Limb (tissue), 2 donors: ENCODE results near the gene GFOD1.
"Not testable (repeated sequence)": the region's sequence is repeated elsewhere in the genome, so short reads cannot be mapped to it uniquely, and the experiment has no call there.

Experiments
- DNase-seq, 2 donors: peaks; one replicate each; pipeline ENCODE4 v3.0.0-alpha.2; 2016; ENCODE audit errors: extremely low spot score in 2 of 2

GFOD1 gene

GRCh38 chr6:13445005-13445743 is 42.2 kb downstream of the GFOD1 start:
- DNase-seq, result peak in 1 of 2 donors; percentile 73

GRCh38 chr6:13444604-13445003 is 42.8 kb downstream of the GFOD1 start:
- no peak for DNase-seq

DNA sequence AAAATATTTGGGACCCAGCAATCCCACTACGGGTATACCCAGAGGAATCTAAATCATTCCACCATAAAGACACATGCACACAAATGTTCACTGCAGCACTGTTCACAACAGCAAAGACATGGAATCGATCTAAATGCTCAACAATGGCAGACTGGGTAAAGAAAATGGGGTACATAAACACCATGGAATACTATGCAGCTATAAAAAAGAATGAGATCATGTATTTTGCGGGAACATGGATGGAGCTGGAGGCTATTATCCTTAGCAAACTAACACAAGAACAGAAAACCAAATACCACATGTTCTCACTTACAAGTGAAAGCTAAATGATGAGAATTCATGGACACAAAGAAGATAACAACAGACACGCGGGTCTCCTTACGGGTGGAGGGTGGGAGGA is 43.4 kb downstream of the GFOD1 start:
- not testable (repeated sequence) for DNase-seq

- no peak for DNase-seq
These were observed 45.6 kb downstream of the GFOD1 start for GRCh38 chr6:13441778-13442177.

- DNase-seq, result no peak
These were observed 47.8 kb downstream of the GFOD1 start for GRCh38 chr6:13439644-13440043.

DNA sequence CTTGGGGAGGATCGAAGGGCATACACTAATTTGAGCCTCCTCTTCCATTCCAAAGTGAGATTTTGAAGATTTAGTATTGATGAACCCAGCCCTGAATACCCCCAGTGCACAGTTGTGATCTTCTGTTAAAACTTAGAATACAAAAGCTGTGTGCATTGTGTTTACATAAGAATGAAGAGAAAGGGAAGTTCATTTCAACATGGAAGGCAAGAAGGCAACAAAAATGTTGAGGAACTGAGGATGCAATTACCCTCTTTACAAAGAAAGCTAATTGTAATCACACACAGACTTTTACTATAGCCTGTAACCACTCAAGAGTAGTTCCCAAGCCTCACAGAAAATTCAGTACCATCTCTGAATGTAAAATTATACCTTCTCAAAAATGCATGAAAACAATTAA is 49.3 kb downstream of the GFOD1 start:
- no peak for DNase-seq

- no peak for DNase-seq
These were observed 50.0 kb downstream of the GFOD1 start for GRCh38 chr6:13437218-13437996.

DNA sequence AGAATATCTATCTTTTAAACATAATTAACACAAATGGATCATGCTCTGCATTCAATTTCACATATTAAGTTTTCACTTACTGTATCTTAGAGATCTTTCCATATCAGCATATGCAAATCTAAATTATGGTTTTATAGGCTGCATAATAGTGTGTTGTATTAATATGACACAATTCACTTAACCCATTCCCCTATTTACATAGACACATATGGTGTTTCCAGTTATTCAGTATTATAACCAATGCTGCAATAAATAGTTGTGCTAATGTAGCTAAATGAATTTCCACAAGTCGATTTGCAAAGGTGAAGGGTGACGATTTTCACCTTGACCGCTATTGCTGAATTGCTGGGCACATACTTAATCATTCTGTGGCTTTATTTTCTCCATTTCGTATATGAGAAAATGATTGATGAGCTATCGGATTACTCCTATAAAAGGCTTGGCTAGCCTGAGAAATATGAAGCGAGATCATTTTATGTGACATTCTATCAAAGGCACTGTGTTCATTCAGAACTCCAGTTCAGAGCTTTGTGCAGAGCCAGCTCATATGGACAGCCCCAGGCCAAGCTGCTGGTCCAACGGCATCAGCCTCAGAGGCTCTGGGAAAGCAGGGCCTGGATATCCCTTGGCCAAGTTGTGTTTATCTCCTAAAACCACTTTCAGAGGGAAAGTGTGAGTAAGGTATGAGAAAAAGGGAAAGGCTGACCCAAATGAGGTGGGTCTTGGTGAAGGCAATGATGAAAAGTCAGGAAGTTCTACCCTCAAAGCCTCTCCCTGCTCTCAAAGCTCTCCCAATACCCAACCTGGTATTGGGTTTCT is 50.8 kb downstream of the GFOD1 start:
- DNase-seq, result no peak

DNA sequence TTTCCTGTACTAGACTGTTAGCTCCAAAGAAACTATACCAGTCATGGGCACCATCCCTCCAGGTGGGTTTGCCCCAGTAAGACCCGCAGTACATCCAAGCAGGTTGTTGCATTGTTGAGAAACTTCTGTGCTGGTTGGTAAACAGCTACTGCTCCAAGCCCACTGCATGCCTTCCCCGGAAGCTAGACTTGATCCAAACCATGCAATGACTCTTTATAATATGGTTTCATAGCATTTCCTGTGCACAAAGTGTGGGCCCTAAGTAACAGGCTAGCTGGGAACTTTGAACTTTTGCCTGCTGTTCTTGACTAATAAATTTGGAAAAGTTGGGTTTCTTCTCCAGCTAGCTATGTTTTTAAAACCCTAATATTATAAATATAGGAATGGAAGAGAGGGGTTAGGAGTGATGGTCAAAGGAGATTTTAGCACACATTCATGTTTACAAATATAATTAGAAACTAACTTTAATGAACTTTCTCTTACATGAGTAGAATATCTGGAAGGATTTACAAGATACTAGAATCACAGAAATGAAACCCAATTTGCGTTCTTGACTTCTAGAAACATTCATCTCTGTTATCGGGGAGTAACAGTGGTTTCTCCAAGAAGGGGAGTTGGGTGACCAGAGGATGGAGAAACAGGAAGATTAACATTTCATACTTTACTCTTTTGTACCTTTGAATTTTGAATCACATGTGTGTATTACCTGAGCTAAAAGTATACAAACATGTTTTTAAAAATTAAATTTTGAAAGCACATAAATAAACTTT is 51.7 kb downstream of the GFOD1 start:
- DNase-seq, result no peak

DNA sequence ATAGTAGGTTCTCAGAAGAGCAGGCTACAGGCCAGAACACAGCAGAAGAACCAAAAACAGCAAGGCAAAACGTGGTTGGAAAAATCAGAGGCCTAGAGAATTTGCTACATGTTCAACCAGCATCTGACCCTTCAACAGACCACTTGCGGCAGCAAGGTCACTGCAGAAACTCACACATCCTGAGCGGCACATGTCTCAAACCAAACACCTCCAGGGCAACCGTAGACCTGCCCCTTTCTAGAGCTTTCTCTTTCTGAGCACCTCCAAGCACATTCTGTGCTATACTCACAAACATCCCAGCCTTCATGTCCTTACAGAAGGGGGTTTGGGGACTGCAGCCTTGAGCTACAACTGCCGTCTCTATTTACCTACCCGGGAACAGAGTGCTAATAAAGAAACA is 52.6 kb downstream of the GFOD1 start:
- DNase-seq, result no peak

- not testable (repeated sequence) for DNase-seq
These were observed 53.1 kb downstream of the GFOD1 start for GRCh38 chr6:13434135-13434775.

- no peak for DNase-seq
These were observed 53.7 kb downstream of the GFOD1 start for GRCh38 chr6:13433709-13434121.

- no peak for DNase-seq
These were observed 54.7 kb downstream of the GFOD1 start for GRCh38 chr6:13432526-13433184.

DNA sequence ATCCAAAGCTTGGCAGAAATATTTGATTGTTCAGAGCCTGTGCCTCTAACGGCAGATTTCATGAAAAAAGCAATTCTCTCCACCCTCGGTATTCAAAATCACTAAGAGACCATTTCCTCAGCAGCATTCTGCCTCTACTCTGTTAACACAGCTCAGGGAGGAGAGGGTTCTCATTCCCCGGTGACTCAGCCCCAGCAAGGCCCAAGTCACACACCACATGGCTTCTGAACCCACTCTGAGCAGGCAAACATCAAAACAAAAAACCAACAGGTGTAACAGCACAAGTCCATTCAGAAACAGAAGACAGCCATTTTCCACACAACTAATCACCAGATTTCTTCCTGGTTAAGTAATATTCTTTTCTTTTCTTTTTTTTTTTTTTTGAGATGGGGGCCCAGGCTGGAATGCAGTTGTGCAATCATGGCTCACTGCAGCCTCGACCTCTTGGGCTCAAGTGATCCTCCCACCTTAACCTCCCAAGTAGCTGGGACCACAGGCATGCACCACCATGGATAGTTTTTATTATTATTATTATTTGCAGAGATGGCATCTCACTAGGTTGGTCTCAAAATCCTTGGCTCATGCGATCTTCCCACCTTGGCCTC is 55.4 kb downstream of the GFOD1 start:
- no peak for DNase-seq

DNA sequence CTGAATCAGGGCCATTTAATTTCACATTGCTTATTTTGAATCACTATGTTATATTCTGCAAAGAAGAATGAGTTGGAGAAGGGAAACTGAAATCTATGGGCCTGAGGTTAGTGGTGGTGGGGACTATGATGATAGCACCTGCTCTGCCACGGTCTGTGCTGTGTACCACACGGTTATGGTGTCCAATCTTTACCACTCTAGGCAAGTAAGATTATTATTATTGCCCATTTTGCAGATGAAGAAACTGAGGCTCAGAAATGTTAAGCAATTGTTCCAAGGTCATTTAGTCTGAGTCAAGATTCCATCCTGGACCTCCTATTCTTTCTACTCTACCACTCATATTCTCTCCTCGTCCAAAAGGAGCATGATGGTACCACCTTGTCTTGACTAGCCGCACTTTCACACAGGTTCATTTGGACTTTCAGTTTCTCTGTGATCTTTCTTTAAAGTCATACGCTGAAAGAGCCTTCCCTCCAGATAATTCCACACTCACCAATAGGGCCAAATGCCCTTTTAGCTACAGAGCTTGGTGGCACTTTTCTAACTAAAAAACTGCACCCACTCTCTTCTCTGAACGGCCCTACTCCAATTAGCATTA is 56.2 kb downstream of the GFOD1 start:
- DNase-seq, result no peak

GRCh38 chr6:13429406-13429753 is 58.0 kb downstream of the GFOD1 start:
- no peak for DNase-seq

DNA sequence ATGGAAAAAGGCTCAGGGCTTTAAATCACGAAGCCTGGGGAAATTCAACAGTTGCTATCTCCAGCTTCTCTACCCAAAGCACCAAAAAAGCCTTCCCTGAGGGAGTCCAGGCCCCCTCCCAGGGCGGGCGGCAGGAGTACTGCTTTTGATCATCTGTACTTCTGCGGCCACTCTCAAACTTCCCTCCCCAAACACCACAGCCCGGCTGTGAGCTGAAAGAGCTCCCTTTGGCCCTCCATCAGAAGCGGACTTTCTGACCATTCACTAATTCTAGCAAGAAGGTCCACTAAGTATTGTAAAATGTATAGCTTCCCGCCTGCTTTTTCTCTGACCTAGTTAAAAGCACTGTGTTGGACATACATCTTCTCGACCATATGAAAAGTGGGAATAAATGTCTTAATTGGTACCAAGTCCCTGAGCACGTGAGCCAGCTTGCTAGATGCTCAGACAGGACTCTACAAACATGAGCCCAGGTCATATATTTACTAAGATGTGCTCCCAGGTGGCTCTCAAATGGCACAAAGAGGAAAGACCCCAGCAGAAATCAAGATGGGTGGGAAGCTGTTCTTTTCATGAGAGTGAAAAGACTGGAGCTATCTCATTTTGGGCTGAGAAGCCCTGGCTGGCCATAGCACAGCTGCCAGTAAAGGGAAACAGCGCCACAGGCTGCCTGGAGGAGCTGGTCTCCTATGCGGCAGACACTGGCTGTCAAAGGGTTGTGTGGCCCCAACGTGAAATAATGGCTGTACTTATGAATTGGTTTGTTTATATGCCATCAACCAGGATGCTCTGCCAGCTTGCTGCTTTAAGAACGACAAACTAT is 58.6 kb downstream of the GFOD1 start:
- no peak for DNase-seq

- no peak for DNase-seq
These were observed 59.4 kb downstream of the GFOD1 start for GRCh38 chr6:13427801-13428582.
